NCI-H510A (cell line): ENCODE results near the gene GAS7.
"Not testable (repeated sequence)": the region's sequence is repeated elsewhere in the genome, so short reads cannot be mapped to it uniquely, and the experiment has no call there.

ENCODE experiments used
- DNase-seq: peaks from one replicate; lab custom pipeline; 2025; lab: John Stamatoyannopoulos, UW

Gene GAS7

GRCh38 chr17:10072556-10073425 lies 125.6 kb downstream of the GAS7 start:
- no peak for DNase-seq

GRCh38 chr17:10072086-10072485 lies 126.3 kb downstream of the GAS7 start:
- no peak for DNase-seq

DNA sequence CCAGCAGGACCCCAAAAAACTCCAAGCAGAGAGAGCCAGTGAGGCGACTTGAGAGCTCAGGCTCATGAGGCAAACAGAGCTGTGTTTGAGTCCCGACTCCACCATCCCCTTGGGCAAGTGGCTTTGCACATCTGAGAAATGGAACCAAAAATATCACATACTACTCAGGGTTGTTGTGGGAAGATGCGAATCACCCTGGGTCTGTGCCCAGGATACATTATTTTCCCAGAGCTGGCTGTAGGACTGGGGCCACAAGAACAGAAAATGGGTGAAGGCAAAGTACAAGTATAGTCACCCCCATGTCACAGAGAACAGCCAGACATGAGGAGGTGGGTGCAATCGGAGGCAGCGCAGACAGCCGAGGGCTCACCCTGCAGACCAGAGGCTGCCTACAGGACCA lies 127.3 kb downstream of the GAS7 start:
- no peak for DNase-seq

DNA sequence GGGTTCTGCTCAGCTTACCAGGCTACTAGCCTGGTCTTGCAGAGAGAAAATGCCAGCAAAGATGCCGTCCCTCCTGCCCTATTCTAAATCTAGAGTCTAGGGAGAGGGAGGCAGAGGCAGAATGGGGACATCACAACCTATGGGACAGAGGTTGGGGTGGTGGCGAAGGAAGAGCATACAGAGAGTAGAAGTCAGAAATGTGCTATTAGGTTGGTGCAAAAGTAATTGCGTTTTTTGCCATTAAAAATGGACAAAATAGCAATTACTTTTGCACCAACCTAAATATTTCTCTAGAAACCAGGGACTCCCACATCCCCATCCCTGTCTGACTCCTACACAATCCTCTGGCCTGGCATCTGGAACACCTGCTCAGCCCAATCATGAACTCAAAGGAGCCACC lies 127.7 kb downstream of the GAS7 start:
- no peak for DNase-seq

DNA sequence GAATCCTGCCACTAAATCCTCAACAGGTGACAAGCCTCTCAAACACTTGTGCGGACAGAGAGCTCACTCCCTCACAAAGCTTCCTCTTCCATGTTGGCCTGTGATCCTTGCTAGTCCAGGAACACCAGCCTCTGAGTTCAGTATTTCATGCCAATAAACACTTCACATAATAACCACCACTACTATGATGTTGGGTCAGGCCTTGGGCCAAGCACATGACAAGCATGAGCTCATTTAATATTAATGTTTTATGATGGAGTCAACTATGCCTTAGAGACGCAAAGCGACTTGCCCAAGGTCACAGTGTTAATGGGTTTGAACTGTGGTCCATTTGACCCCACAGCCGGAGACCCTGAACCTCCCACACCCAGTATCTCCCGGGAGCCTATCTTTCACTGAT lies 129.1 kb downstream of the GAS7 start:
- no peak for DNase-seq

- no peak for DNase-seq
Observed at GRCh38 chr17:10067446-10068143, 130.8 kb downstream of the GAS7 start.

DNA sequence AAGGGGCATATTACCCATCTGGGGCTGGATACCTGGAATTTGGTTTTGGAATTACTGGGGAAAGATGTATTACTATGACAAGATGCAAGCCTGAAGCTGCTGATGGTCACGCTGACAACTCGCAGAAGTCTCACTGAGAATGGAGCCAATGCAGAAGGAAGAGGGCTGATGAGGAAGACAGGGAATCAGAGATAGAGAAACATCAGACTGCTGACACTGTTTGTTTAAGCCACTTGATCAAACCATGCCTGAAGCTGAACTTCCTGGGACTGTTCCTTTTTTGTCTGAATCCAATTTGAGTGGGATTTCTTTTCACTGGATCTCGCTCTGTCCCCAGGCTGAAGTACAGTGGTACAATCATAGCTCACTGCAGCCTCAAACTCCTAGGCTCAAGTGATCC lies 133.9 kb downstream of the GAS7 start:
- DNase-seq, result no peak

DNA sequence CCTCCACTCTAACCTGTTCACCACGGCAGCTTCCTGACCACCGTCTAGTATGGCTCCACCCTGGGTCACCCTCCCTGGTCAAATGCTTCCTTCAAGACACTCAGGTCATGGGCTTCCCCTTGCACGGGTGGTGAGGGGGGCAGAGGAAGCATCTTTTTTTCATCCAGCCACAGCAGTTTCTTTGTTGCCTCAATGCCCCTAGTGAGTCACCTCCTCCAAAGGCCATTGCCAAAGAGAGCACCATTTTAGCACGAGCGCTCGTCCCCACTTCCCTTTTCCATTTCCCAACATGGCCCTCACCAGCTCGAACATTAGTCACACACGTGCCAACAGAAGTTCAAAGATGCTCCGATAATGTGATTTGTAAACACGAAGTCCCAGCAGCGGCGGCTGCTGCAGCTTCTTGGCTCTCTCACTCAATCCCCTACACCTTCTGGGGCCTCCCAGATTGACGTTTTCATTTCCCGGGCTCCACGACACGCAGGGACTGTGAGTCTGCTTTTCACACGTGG lies 134.6 kb downstream of the GAS7 start:
- no peak for DNase-seq

DNA sequence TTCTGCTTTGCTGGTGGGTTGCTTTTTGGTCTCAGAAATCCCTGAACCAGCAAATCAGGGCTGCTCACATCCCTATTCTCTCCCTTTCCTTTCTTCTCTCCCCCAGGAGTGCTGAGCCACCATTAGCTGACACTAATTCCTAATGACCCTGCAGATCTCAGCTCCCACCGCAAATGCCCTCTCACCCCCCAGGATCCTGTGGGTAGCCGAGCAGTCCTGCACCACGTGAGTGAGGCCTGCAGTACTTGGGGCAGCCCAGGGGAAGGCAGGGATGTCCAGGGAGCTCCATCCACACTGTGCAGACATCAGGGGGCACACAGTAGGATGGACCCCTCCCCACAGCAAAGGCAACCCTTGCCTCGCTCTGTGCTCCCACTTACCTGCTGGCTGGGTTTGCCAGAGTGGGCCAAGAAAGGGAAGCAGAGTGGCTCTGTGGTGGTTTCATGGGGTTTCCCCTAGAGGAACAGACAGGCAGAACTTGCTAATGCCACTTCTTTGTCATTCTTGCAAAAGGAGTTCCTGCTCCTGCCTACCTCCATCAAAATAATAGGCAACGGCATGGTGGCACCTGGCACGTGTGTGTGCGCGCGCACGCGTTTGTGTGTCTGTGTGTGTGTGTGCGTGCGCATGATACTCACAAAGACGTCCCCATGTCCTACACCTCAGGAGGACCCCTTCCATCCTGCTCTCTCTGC lies 135.6 kb downstream of the GAS7 start:
- DNase-seq, result no peak

- DNase-seq, result no peak
Observed at GRCh38 chr17:10061111-10061845, 137.1 kb downstream of the GAS7 start.

DNA sequence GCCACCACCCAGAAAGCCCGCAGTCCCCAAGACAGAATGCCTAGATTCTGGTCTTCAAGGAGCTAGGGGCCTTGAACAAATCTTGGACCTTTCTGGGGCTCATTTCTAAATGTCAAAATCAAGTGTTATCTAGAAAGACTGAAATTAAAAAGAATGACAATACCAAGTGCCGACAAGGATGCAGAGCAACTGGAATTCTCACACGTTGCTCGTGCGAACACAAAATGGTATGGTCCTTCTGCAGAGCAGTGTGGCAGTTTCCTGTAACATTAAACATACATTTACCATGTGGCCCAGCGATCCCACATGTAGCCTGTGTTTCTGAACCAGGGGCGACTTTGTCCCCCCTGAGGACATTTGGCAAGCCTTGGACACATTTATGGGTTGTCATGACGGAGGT lies 137.9 kb downstream of the GAS7 start:
- DNase-seq, result no peak

GRCh38 chr17:10059684-10060211 lies 138.7 kb downstream of the GAS7 start:
- no peak for DNase-seq

DNA sequence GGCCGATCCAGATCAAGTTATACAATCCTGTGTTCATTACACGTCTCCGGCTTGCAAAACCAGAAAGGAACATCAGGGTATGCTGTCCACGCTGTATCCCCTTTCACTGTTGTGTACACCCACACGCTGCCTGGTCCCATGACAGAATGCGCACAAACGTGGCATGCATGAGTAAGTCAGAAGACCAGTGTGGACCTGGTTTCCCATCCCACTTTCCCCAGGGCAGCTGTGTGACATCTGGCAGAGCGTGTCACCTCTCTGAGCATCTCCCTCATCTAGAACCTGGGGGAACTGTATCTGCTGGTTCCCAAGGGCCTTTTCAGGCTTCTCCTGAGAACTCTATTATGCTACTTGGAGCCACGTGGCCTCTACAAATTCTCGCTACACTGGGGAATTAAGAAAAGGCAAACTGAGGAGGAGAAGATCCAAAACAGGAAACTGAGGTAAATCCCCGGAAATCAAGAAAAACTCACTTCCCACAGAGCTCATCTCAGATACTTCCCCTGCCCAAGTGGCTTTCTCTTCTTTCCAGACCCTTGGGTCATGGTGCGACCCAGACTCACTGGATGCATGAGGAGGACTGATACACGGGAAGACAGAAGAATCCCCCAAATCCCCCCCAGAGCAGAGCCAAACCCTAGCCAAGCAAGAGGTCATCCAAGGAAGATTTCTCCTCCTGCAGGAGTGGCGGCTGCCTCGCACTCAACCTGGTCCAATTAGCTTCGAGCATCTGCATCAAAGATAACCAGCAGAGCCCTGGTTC lies 139.3 kb downstream of the GAS7 start:
- DNase-seq, result no peak

GRCh38 chr17:10057466-10057865 lies 140.9 kb downstream of the GAS7 start:
- DNase-seq, result not testable (repeated sequence)

- DNase-seq, result no peak
Observed at GRCh38 chr17:10055262-10055975, 143.0 kb downstream of the GAS7 start.

DNA sequence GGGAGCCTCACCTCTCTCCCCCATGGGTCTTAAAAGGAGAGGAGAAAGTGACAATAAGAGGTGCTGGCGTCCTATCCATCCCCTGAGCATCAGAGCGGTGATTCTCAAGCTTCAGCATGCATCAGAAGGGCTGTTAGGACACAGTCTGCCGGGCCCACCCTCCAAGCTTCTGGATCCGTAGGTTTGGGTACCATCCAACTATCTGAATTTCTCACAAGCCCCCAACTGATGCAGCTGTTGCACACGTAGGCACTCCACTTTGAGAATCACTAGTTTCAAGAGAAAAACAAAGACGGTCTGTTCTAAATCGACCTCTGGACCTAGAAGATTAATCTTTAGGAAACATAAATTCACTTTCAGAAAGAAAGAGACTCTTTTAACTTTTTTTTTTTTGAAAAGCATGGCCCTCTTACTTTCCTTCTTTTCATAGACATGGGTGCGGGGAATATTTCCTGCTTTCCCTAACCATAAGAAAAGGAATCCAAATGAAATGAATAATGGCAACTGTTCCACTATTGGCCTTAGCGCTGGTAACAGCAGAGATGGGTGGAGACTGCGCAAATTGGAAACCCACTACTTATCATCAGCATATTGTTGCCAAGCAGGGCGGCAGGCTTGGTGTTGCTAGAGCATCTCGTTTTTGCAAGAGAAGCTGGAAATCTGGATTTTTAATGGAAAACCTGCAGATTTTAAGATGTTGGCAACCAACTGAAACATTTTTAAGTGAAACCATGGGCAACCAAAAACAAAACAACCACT lies 144.4 kb downstream of the GAS7 start:
- DNase-seq, result no peak

- DNase-seq, result no peak
Observed at GRCh38 chr17:10052106-10052813, 146.1 kb downstream of the GAS7 start.

DNA sequence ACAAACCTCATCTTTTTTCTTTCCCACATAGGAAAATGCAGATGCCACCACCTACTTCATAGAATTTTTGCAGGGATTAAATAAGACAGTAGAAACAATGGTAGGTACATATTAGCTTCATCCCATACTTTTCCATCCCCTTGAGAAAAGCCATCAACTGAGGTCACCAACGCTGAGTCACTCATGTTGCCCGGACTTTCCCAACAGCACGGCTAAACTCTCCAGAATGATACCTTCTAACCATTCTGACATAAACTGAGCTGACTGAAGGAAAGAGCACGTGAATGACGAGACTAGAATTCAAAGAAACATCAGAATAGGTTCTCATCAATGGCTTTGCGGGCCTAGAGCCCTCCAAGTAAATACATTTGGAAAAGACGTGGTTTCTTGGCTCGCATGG lies 147.3 kb downstream of the GAS7 start:
- no peak for DNase-seq

DNA sequence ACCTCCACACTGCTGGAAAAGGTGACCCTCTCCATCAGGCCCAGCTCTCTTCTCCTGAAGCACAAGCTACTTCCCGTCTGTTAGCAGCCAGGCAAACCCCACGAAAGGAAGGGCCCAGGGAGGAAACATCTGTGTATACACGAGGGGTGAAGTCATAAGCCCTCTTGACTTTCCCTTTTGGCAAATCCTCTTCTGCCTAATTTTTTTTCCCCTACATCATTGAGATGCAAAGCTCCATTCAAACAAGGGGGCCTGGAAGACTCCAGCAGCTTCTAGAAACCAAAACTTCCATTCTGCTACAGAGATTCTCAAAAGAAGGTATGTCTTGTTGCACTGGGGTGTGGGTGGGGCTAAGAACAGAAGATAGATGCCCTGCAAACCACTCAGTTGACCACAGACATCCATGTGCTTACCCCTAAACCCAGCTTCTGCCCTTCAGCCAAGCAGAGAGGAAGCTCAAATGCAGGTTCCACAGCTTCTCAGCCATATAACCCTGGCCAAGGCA lies 147.8 kb downstream of the GAS7 start:
- no peak for DNase-seq
